GM23248 (cell line): ENCODE measurements around the gene ISCU.

Experiments
- EZH2 ChIP-seq: fragments of 200-600 bp; sonication (generic); IDR thresholded peaks from 2 replicates; pipeline ENCODE4 v1.6.1; 2018; ENCODE audit warnings: antibody characterized with exemption, mild to moderate bottlenecking; ENCODE audit not compliant: insufficient read depth, poor library complexity, severe bottlenecking
- EZH2phosphoT487 ChIP-seq: fragments of 200-600 bp; sonication (generic); IDR thresholded peaks from 2 replicates; pipeline ENCODE4 v1.6.1; 2018; ENCODE audit warnings: antibody characterized with exemption, moderate library complexity, mild to moderate bottlenecking, low read depth; ENCODE audit not compliant: insufficient read depth

- no peak for TF ChIP-seq EZH2
- no peak for TF ChIP-seq EZH2phosphoT487
These were observed 4.1 kb downstream of the ISCU start for GRCh38 chr12:108566452-108566851.
